HEK293T (cell line): Measurements from ENCODE around the gene DOK6.
A peak's percentile ranks its signal among the peaks of the same experiment; 100 is the strongest.
"Not testable (repeated sequence)": the region's sequence is repeated elsewhere in the genome, so short reads cannot be mapped to it uniquely, and the experiment has no call there.

ENCODE experiments used
- CTCF ChIA-PET: fragments of 350-600 bp; formaldehyde crosslinking; extraction: SDS; loops from one replicate; lab custom pipeline; 2021; ENCODE audit warnings: antibody characterized with exemption, inconsistent platforms; lab: Yijun Ruan, JAX
- POLR2A ChIA-PET: fragments of 350-600 bp; formaldehyde crosslinking; extraction: SDS; loops from one replicate; lab custom pipeline; 2020; ENCODE audit warnings: antibody characterized with exemption, inconsistent platforms; lab: Yijun Ruan, JAX
- DNase-seq: peaks from one replicate; pipeline ENCODE4 v3.0.0; 2012; ENCODE audit warnings: mixed read lengths; ENCODE audit errors: extremely low spot score
- ARNT ChIP-seq: fragments of 450-650 bp; IDR thresholded peaks from 2 replicates; pipeline ENCODE4 v1.6.1; 2017; ENCODE audit warnings: mild to moderate bottlenecking
- BHLHE40 ChIP-seq: fragments of 450-650 bp; IDR thresholded peaks from 2 replicates; pipeline ENCODE4 v1.6.1; 2016; ENCODE audit warnings: mild to moderate bottlenecking, moderate library complexity, borderline replicate concordance
- CTBP1 ChIP-seq: fragments of 450-650 bp; IDR thresholded peaks from 2 replicates; pipeline ENCODE4 v1.6.1; 2016; ENCODE audit warnings: borderline replicate concordance
- ELF4 ChIP-seq: fragments of 450-650 bp; IDR thresholded peaks from 2 replicates; pipeline ENCODE4 v1.6.1; 2017; ENCODE audit warnings: antibody characterized with exemption
- FOXA1 ChIP-seq: fragments of 450-650 bp; IDR thresholded peaks from 2 replicates; pipeline ENCODE4 v1.6.1; 2016; ENCODE audit warnings: mild to moderate bottlenecking
- FOXK2 ChIP-seq: fragments of 450-650 bp; IDR thresholded peaks from 2 replicates; pipeline ENCODE4 v1.6.1; 2016; ENCODE audit warnings: mild to moderate bottlenecking
- FOXM1 ChIP-seq: fragments of 450-650 bp; IDR thresholded peaks from 2 replicates; pipeline ENCODE4 v1.6.1; 2017; ENCODE audit warnings: mild to moderate bottlenecking, borderline replicate concordance
- HDGF ChIP-seq: fragments of 450-650 bp; IDR thresholded peaks from 2 replicates; pipeline ENCODE4 v1.6.1; 2017; ENCODE audit warnings: antibody characterized with exemption, borderline replicate concordance
- L3MBTL2 ChIP-seq: fragments of 450-650 bp; conservative IDR thresholded peaks from 2 replicates; pipeline ENCODE4 v1.6.1; 2016; ENCODE audit warnings: mild to moderate bottlenecking
- LEF1 ChIP-seq: fragments of 450-650 bp; IDR thresholded peaks from 2 replicates; pipeline ENCODE4 v1.6.1; 2017; ENCODE audit warnings: mild to moderate bottlenecking, borderline replicate concordance
- NFRKB ChIP-seq: fragments of 450-650 bp; IDR thresholded peaks from 2 replicates; pipeline ENCODE4 v1.6.1; 2016; ENCODE audit warnings: mild to moderate bottlenecking, moderate library complexity
- SP1 ChIP-seq: fragments of 450-650 bp; IDR thresholded peaks from 2 replicates; pipeline ENCODE4 v1.6.1; 2017
- SUZ12 ChIP-seq: fragments of 450-650 bp; IDR thresholded peaks from 2 replicates; pipeline ENCODE4 v1.6.1; 2016; ENCODE audit warnings: mild to moderate bottlenecking
- TARDBP ChIP-seq: fragments of 450-650 bp; IDR thresholded peaks from 2 replicates; pipeline ENCODE4 v1.6.1; 2016
- ZNF384 ChIP-seq: fragments of 450-650 bp; IDR thresholded peaks from 2 replicates; pipeline ENCODE4 v1.6.1; 2016
- TF ChIP-seq, protein P1 (sequence below): fragments of 450-650 bp; IDR thresholded peaks from 2 replicates; pipeline ENCODE4 v1.6.1; 2016

Gene DOK6

DNA sequence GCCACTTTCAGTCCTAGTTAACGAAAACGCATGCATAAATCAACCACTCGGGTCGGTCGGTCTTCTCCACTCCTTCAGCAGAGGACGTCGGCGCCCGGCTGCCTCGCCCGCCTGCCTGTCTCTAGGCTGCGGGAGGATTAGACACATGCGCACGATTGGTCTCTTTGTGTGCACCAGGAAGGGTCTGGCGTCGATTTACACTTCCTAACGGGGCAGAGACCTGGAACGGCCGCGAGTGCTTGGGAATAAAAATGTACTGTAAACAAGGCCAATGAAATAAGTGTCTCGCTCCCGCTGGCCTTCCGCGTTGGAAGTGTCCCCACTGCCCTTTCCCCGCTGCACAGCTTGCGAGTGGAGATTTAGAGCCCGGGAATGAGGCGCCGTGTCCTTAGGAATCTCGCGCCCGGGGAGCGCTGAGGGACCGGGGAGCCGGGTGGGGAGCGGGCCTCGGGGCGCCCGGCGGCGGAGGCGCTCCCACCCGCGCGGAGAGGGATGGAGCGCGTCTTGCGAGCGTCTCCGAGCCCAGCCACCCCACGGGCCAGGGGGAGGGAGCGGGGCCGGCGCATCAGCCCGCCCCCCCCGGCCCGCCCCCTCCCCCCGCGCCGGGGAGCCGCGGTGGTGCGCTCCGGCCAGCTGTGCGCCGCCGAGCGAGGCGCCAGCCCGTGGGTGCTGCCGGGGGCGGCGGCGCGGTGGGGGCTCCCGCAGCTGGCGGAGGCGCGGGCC is at the start of gene DOK6:
TSS of gene DOK6 (plus strand) at position 636 of the 723 bp plus-strand sequence.
- ChIA-PET POLR2A (no interaction called here), CTCF (no interaction called here)
- TF ChIP-seq HDGF (no peak), L3MBTL2 (peak; percentile 61)
- DNase-seq, result peak; percentile 66

DNA sequence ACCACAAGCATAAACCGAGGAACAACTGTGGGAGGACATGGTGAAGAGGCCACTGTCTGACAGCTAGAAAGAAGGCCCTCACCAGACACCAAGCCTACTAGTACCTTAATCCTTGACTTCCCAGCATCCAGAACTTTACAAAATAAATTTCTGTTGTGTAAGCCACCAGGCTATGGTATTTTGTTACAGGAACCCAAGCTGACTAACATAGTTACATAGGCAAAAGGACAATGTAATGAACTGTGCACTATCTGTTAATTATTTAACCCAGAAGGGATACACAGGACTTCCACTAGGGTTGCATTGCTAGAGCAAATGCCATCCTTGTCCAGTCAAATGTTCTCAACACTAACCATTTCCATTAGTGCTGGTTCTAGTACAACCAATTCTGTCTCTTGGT is 47.7 kb upstream of the DOK6 start:
- TF ChIP-seq HDGF, result no peak
- no peak for TF ChIP-seq NFRKB
- TF ChIP-seq, protein P1, sequence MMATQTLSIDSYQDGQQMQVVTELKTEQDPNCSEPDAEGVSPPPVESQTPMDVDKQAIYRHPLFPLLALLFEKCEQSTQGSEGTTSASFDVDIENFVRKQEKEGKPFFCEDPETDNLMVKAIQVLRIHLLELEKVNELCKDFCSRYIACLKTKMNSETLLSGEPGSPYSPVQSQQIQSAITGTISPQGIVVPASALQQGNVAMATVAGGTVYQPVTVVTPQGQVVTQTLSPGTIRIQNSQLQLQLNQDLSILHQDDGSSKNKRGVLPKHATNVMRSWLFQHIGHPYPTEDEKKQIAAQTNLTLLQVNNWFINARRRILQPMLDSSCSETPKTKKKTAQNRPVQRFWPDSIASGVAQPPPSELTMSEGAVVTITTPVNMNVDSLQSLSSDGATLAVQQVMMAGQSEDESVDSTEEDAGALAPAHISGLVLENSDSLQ, result no peak
- no peak for TF ChIP-seq ELF4
- TF ChIP-seq FOXM1, result no peak
- no peak for TF ChIP-seq BHLHE40
- TF ChIP-seq TARDBP, result no peak
- no peak for TF ChIP-seq ZNF384
- no peak for TF ChIP-seq SP1
- no peak for TF ChIP-seq FOXA1
- no peak for TF ChIP-seq SUZ12
- TF ChIP-seq L3MBTL2, result no peak
- no peak for TF ChIP-seq LEF1
- no peak for TF ChIP-seq CTBP1
- TF ChIP-seq FOXK2, result no peak
- TF ChIP-seq ARNT, result no peak
- DNase-seq, result no peak
- CTCF ChIA-PET, result no interaction called here
- POLR2A ChIA-PET, result no interaction called here

DNA sequence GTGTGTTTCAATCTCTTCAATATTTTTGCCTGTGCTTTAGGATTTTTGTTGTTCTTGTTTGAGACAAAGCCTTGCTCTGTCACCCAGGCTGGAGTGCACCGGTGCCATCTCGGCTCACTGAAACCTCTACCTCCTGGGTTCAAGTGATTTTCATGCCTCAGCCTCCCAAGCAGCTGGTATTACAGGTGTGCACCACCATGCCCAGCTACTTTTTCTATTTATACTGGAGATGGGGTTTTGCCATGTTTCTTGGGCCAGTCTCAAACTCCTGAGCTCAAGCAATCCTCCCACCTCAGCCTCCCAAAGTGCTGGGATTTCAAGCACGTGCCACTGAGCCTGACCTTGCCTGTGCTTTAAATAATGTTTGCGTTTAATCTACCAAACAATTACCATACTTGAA is 43.1 kb upstream of the DOK6 start:
- TF ChIP-seq NFRKB, result no peak
- TF ChIP-seq SUZ12, result no peak
- TF ChIP-seq ELF4, result no peak
- TF ChIP-seq L3MBTL2, result no peak
- no peak for TF ChIP-seq LEF1
- no peak for TF ChIP-seq HDGF
- no peak for TF ChIP-seq ARNT
- TF ChIP-seq ZNF384, result no peak
- TF ChIP-seq CTBP1, result no peak
- TF ChIP-seq, protein P1, result no peak
- no peak for TF ChIP-seq BHLHE40
- DNase-seq, result no peak
- POLR2A ChIA-PET, result no interaction called here
- CTCF ChIA-PET, result no interaction called here

DNA sequence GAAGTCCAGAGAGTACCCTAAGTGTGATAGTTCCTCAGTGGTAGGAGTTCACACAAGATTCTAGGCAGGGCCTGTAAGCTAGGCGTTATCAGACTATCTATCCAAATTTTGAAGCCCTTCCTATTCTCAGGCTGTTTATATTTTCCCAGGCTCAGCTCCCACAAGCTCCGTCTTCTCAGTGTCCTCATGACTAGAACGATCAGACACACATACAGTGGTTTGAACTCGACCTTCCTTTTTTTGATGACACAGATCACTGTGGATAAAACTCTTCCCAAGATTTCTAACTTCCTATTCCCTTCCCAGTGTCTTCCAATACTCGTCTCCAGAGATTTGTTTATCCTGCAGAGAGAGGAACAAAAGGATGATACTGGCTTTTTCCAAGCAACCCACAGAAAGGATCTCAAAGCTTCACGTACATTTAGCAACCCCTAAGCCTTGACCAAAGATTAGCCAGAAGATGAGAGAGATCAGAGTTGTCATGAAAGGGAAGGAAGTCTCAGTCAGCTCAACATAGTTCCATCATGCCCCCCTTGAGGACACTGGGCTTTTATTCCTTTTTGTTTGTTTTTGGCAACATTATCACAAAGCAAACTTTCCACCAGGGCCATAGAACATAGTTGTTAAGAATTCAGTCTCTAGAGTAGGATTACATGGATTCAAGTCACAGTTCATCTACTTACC is 42.3 kb upstream of the DOK6 start:
- no peak for TF ChIP-seq FOXA1
- TF ChIP-seq FOXM1, result no peak
- no peak for TF ChIP-seq CTBP1
- TF ChIP-seq LEF1, result no peak
- no peak for TF ChIP-seq L3MBTL2
- TF ChIP-seq FOXK2, result no peak
- TF ChIP-seq TARDBP, result no peak
- TF ChIP-seq, protein P1, result no peak
- no peak for TF ChIP-seq ARNT
- no peak for TF ChIP-seq NFRKB
- TF ChIP-seq SP1, result no peak
- POLR2A ChIA-PET, result no interaction called here
- DNase-seq, result no peak
- CTCF ChIA-PET, result no interaction called here

DNA sequence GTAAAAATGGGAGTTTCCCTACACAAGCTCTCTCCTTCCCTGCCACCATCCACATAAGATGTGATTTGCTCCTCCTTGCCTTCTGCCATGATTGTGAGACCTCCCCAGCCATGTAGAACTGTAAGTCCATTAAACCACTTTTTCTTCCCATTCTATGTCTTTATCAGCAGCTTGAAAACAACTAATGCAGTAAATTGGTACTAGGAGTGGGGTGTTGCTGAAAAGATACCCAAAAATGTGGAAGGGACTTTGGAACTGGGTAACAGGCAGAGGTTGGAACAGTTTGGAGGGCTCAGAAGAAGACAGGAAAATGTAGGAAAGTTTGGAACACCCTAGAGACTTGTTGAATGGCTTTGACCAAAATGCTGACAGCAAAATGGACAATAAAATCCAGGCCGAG is 40.9 kb upstream of the DOK6 start:
- CTCF ChIA-PET, POLR2A ChIA-PET, DNase-seq: not testable (repeated sequence)

DNA sequence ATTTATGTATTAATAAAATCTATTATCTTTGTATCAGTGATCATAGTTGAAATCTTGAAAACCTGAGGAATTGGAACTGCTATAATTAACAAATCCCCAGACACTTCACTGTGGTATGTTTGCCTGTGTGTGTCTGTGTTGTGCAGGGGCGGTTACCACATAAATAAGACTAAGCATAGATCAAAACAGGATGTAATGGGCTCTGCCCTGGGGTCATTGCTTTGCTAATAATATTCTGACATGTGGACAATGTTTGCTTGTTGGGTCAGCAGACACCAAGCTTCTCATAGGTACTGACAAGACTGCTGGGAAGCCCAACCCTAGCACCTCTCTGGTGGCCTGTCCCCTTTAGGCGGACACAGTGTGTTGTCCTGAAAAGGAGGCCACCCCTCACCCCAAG is 35.8 kb upstream of the DOK6 start:
- CTCF ChIA-PET, result no interaction called here
- no peak for DNase-seq
- POLR2A ChIA-PET, result no interaction called here
- TF ChIP-seq ELF4, result no peak
- TF ChIP-seq FOXA1, result no peak
- no peak for TF ChIP-seq NFRKB
- no peak for TF ChIP-seq FOXM1
- no peak for TF ChIP-seq ARNT
- no peak for TF ChIP-seq L3MBTL2
- TF ChIP-seq ZNF384, result no peak
